ENCODE data around the gene SYNGR1. TPM values are rescaled to one million over a fixed set of nuclear protein-coding genes. Genes with fewer than 3 reads are reported as not detected.

Gene SYNGR1
- total and polyA plus RNA-seq, 2 of the 8 experiments (the other 6 are each of a cell fraction or from before 2014, with no cell fraction given), result 32.5 to 84.7 TPM

DNA sequence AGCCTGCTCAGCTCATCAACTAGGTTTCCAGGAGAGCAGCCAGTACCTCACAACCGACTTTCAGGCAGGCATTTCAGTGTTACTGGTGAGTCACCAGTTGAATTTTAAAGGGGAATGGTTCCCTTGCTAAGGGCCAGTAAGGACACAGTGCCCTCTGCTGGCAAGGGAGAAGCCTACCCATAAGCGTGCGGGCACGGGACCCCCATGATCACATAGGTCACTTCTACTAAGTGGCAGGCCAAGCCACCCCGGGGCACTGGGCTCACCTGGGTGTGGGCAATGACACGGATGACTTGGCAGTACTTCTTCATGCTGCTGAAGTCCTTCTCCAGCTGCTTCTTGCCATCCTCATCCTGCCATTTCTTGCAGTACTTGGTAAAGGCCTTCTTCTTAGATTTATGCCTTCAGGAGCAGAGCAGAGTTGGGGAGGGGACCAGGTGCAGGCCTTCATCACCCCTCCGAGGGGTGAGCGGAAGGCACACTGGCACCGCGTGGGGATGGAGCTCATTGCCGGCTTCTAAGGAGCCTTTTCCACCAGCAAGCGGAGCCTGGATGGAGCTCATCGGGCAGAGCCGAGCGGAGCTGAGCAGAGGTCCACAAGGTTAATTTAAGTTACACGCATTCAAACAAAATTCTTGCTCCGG lies 33.2 kb upstream of the SYNGR1 start (continued):
- TF ChIP-seq, protein P1, sequence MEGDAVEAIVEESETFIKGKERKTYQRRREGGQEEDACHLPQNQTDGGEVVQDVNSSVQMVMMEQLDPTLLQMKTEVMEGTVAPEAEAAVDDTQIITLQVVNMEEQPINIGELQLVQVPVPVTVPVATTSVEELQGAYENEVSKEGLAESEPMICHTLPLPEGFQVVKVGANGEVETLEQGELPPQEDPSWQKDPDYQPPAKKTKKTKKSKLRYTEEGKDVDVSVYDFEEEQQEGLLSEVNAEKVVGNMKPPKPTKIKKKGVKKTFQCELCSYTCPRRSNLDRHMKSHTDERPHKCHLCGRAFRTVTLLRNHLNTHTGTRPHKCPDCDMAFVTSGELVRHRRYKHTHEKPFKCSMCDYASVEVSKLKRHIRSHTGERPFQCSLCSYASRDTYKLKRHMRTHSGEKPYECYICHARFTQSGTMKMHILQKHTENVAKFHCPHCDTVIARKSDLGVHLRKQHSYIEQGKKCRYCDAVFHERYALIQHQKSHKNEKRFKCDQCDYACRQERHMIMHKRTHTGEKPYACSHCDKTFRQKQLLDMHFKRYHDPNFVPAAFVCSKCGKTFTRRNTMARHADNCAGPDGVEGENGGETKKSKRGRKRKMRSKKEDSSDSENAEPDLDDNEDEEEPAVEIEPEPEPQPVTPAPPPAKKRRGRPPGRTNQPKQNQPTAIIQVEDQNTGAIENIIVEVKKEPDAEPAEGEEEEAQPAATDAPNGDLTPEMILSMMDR (IDR thresholded peaks at IDR 0.05; ENCODE audit: control extremely low read depth in 1 of 3, insufficient read depth in 1 of 3, low read depth in 1 of 3, low read length in 3 of 3), result peak; percentile 54 to 84 (median 80)
- peak; percentile 56 to 59 for TF ChIP-seq RAD21 (IDR thresholded peaks at IDR 0.05 in 1 of 2, conservative IDR thresholded peaks at IDR 0.05 in 1 of 2; ENCODE audit: low read depth in 2 of 2, low read length in 2 of 2)
